HG03060 (cell line): Measurements from ENCODE around the gene EARS2.
"Not testable (repeated sequence)": the region's sequence is repeated elsewhere in the genome, so short reads cannot be mapped to it uniquely, and the experiment has no call there.

ENCODE experiments used
- ATAC-seq: cut with Tn5 transposase; IDR thresholded peaks from one replicate; pipeline ENCODE4 v1.9.1; 2021; ENCODE audit warnings: low read depth, moderate number of reproducible peaks; ENCODE audit not compliant: unreplicated experiment

EARS2 gene

DNA sequence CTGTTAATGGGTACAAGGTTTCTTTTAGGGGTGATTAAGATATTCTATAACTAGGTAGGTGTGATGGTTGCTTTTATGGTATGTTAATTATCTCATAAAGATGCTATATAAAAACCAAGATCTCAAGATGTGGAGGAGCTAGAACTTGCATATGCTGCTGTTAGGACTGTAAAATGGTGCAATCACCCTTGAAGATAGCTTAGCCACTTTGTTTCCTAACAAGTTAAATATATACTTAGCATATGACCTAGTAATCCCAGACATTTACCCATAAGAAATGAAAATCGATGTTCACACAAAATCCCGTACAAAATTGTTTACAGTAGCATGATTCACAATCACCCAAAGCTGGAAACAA, 71.9 kb downstream of the EARS2 start:
- ATAC-seq = no peak

DNA sequence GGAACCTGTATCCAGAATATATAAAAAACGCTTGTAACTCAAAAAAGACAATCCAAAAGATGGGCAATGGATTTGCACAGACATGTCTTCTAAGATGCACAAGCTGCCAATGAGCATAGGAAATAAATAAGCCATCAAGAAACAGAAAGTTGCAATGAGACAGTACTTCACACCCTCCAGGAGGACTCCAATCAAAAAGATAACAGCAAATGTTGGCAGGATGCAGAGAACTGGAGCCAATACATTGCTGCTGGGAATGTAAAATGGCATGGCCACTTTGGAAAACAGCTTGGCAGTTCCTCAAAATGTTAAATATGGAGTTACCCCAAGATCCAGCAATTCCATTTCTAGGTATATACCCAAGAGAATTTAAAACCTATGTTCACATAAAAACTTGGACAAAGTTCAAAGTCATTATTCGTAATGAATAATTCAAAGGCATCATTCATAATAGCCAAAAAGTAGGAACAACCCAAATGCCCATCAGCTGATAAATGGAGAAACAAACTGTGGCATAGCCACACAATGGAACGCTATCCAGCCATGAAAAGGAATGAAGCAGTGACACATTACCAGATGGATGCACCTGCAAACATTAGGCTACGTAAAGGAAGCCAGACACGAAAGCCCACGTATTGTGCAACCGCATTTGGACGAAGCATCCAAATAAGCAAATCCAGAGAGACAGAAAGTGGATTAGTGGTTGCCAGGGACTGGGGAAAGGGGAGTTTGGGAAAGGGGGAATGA, 72.5 kb downstream of the EARS2 start:
- no peak for ATAC-seq

DNA sequence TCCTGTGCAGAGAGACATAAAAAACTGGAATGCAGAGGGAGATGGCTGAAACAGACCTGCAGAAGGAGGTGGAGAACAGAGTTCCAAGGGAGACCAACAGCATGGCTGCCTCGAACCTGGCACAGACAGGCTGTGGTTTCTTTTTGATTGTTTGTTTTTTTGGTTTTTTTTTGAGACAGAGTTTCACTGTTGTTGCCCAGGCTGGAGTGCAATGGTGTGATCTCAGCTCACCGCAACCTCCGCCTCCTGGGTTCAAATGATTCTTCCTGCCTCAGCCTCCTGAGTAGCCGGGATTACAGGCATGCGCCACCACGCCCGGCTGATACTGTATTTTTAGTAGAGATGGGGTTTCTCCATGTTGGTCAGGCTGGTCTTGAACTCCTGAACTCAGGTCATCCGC, 73.7 kb downstream of the EARS2 start:
- ATAC-seq = not testable (repeated sequence)

DNA sequence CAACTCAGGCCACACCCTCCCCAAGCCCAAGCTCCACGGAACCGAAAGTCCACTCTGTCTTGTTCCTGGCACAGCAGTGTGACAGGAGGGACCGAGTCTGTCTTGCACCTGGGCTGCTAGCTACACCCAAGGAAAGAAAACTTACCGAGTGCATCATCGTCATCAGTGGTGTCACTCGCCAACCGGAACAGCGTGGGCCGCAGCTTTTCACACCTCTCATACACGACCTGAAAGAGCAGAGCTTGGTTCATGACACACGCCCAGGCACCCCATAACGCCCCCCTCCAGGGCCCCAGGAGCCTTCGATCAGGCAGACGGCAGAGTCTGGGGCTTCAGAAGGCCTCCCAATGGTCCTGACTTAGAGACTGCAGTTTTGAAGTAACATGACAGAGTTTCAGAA, 74.4 kb downstream of the EARS2 start:
- ATAC-seq = no peak

DNA sequence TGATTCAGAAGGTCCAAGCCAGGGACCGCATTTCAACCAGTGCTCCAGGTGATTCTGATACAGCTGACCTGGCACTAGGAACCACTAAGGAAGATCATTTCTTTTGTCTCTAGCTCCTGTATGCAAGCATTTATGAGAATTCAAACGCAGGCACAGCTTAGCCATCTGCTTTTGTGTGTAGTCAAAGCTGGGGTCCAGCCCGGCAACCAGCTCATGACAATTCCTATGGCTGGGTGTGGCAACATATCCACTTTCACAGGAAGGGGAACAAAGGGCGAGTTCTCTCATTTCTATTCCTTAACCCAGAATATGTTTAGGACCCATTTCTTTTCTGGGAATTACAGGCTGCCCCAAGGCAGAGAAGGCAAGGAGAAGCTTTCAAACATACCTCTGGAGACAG, 76.9 kb downstream of the EARS2 start:
- no peak for ATAC-seq

DNA sequence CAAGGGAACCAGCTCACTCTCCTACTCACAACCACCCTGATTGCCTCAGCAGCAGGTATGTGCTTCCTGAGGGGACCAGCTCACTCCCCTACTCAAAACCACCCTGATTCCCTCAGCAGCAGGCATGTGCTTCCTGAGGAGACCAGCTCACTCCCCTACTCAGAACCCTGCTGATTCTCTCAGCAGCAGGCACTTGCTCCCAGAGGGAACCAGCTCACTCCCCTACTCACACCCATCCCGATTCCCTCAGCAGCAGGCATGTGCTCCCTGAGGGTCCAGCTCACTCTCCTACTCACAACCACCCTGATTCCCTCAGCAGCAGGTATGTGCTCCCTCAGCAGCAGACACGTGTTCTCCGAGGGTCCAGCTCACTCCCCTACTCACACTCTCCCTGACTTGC, 78.0 kb downstream of the EARS2 start:
- no peak for ATAC-seq

DNA sequence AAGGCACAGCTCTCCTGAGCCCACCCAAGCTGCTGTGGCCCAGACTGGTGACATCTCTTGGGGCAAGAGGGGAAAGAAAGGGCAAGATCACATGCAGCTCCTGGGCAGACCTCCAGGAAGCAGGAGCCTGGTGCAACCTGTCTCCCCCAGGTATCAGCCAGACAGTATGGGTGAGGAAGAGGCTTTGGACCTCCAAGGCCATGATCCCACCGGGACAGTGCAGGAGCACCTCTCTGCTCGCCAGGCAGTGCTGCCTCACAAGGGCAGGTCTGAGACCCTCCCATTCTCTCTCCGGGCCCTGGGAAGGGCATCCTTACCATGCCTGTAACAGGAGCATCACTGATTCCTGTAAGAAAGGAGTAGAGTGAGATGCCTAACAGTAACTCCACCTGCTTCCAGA, 78.6 kb downstream of the EARS2 start:
- ATAC-seq = no peak

DNA sequence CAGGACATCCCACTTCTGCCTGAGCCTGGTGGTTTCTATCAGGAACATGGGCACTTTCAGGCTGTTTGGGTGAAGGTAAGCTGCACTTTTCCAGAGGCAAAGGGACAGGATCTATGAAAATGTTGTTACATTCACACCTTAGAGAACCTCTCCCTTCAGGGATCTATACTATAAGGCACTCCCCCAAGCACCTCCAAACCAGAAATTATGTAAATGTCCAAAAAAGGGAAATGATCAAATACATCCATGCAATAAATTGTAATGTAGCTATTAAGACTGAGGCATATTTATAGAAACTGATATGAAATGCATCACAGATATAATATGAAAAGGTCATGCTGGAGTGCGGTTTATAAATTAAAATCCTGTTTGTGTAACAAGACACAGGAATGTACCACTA, 80.9 kb downstream of the EARS2 start:
- no peak for ATAC-seq
